A549 (cell line): ENCODE data around the gene SSBP2. TPM values are rescaled to one million over a fixed set of nuclear protein-coding genes. Genes with fewer than 3 reads are reported as not detected.

ENCODE experiments used
- ATAC-seq, 2 experiments: fragments of 200-7000 bp in 1 of 2; fragments of >200 bp in 1 of 2; cut with Nextera tagmentation in 1 of 2; cut with Tn5 transposase in 1 of 2; 3 replicates each; pipeline versions ENCODE4 v1.8.0 to v1.9.1; 2018 to 2020; ENCODE audit warnings: mild to moderate bottlenecking in 1 of 2, moderate library complexity in 1 of 2
- CTCF ChIA-PET: fragments of 300-600 bp; sonication (Branson Sonifier 250); formaldehyde crosslinking; extraction: SDS; loops from one replicate; lab custom pipeline; 2021; ENCODE audit warnings: antibody characterized with exemption, inconsistent platforms; lab: Yijun Ruan, JAX
- POLR2A ChIA-PET: fragments of 350-600 bp; formaldehyde crosslinking; extraction: SDS; loops from one replicate; lab custom pipeline; 2021; ENCODE audit warnings: antibody characterized with exemption, inconsistent platforms; lab: Yijun Ruan, JAX
- DNase-seq, 2 experiments: peaks; one replicate each; pipeline versions ENCODE4 v3.0.0 to v3.0.0-alpha.2; 2011 to 2016; ENCODE audit warnings: low read depth in 1 of 2, low spot score in 1 of 2
- FAIRE-seq: peaks from 2 replicates; lab custom pipeline; 2011; peaks lifted over from hg19 to GRCh38; lab: Jason Lieb, UNC
- H3K27ac ChIP-seq, 2 experiments: fragments of >200 bp; sonication (Bioruptor Twin); formaldehyde crosslinking; 3 replicates each; pipeline ENCODE4 v1.5.1; 2016 to 2017
- H3K4me1 ChIP-seq: fragments of >200 bp; sonication (Bioruptor Twin); formaldehyde crosslinking; 3 replicates; pipeline ENCODE4 v1.6.1; 2016
- H3K4me2 ChIP-seq: fragments of >200 bp; sonication (Bioruptor Twin); formaldehyde crosslinking; 3 replicates; pipeline ENCODE4 v1.6.1; 2016
- H3K4me3 ChIP-seq: fragments of >200 bp; sonication (Bioruptor Twin); formaldehyde crosslinking; 3 replicates; pipeline ENCODE4 v1.5.1; 2016
- H3K9me3 ChIP-seq: fragments of >200 bp; sonication (Bioruptor Twin); formaldehyde crosslinking; 3 replicates; pipeline ENCODE4 v1.6.1; 2016
- BHLHE40 ChIP-seq: IDR thresholded peaks from 2 replicates; pipeline ENCODE4 v1.6.1; 2012; ENCODE audit warnings: low read depth, low read length, inconsistent platforms
- CHD2 ChIP-seq: fragments of 150-350 bp; IDR thresholded peaks from 2 replicates; pipeline ENCODE4 v1.6.1; 2014; ENCODE audit warnings: low read length; ENCODE audit not compliant: partially characterized antibody
- ELK1 ChIP-seq: fragments of 150-350 bp; IDR thresholded peaks from 2 replicates; pipeline ENCODE4 v1.6.1; 2014; ENCODE audit warnings: low read depth, mild to moderate bottlenecking, low read length
- HEYL ChIP-seq: fragments of 250-450 bp; sonication (Bioruptor Pico); IDR thresholded peaks from 2 replicates; pipeline ENCODE4 v1.8.0; 2021; ENCODE audit warnings: mild to moderate bottlenecking, moderate library complexity
- HOXB13 ChIP-seq: fragments of 250-450 bp; sonication (Bioruptor Pico); IDR thresholded peaks from 2 replicates; pipeline ENCODE4 v1.5.0; 2020; ENCODE audit warnings: low read depth, mild to moderate bottlenecking, moderate library complexity
- JUN ChIP-seq, 2 experiments: fragments of >200 bp; sonication (Bioruptor Twin); formaldehyde crosslinking; IDR thresholded peaks; 2 replicates in 1 of 2; 3 replicates in 1 of 2; pipeline ENCODE4 v1.6.1; 2016 to 2017
- KDM5A ChIP-seq: fragments of 200-600 bp; sonication (generic); IDR thresholded peaks from 2 replicates; pipeline ENCODE4 v1.6.1; 2016; ENCODE audit warnings: antibody characterized with exemption, mild to moderate bottlenecking
- SREBF2 ChIP-seq: fragments of 450-650 bp; IDR thresholded peaks from 2 replicates; pipeline ENCODE4 v1.6.1; 2014; ENCODE audit warnings: mild to moderate bottlenecking, moderate library complexity
- USF2 ChIP-seq: fragments of 450-650 bp; IDR thresholded peaks from 2 replicates; pipeline ENCODE4 v1.6.1; 2014; ENCODE audit warnings: antibody characterized with exemption
- ZC3H11A ChIP-seq: fragments of 450-650 bp; IDR thresholded peaks from 2 replicates; pipeline ENCODE4 v1.6.1; 2014; ENCODE audit warnings: antibody characterized with exemption, mild to moderate bottlenecking
- WGBS: methylation state at CpG from one replicate; pipeline ENCODE4 v1.1.6; 2017; ENCODE audit errors: missing lambda C conversion rate; 5-methylcytosine and 5-hydroxymethylcytosine counted together
- polyA plus RNA-seq, 4 experiments: library from polyadenylated mRNA; depleted of rRNA in 3 of 4; stranded (reverse); fragments of >200 nt; fragmentation: RNase III in 1 of 4; extraction: RNeasy Plus Mini Kit Qiagen cat#74134 plus additional on column Dnase treatment in 1 of 4; gene quantifications; 2 replicates in 3 of 4; 3 replicates in 1 of 4; pipeline ENCODE4 v1.2.3, GENCODE V29; 2011 to 2017
- TF ChIP-seq, protein P1 (sequence below): fragments of >200 bp; sonication (Bioruptor Twin); formaldehyde crosslinking; IDR thresholded peaks from 3 replicates; pipeline ENCODE4 v1.5.1; 2016
- TF ChIP-seq, protein P2 (sequence below): fragments of 250-450 bp; sonication (Bioruptor Pico); IDR thresholded peaks from 2 replicates; pipeline ENCODE4 v1.5.0; 2021; ENCODE audit warnings: mild to moderate bottlenecking, moderate library complexity, borderline replicate concordance

Gene SSBP2
- polyA plus RNA-seq, 2 of the 4 experiments (the other 2 are of a cell fraction): 4.5 to 14.2 TPM

DNA sequence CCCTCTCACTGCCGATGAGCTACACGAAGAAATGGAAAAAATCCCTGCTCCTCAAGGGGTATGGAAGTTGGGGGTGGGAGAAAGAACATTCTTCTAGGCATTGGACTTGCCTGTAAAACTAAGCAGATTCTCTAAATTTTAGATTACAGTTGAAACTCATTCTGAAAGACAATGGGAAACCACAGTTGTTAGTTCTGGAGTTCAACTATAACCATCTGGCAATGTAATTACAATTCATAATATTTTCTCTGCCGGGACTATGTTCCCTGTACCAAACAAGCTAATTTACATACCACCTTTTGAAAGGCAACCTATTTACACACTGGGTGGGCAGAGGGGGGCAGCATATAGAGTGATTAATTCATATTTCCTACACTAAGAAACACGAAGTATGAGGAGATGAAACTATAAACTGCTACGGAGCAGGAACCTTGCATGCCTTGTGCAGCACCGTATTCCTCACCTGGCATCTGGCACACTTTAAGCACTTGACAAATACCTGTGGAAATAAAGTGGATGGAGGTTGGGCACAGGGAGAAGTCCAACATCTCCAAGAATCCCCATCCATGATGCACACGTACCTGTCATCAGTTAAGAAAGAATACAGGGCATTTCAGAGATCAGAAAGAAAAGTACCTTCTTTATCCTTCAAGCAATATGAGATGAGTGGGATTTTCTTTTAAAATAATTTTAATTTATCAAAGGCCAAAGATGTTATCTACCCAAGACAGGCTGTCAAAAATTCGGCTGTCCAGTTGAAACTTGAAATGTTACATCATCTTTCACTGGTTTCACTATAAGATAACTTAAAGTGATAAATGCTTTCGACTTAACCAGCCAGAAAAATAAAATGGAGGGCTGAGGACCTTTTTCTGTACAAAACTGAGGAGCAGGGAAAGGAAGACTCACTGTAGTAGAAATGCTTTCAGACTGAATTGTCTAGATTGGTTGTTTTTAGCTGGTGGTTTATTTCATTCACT lies 54.2 kb downstream of the SSBP2 start (continued):
- TF ChIP-seq CHD2 (no peak), HOXB13 (CRISPR knock-in tag) (no peak), ZC3H11A (no peak), SREBF2 (no peak), KDM5A (no peak), HEYL (CRISPR knock-in tag) (no peak), BHLHE40 (no peak)
- TF ChIP-seq, all 56 proteins: peak for 0

- 68% methylated on average over 2 of the region's 2 CpGs for WGBS
- no peak for DNase-seq
- POLR2A ChIA-PET: no interaction called here
Observed at GRCh38 chr5:81694726-81695125, 56.2 kb downstream of the SSBP2 start.

More at GRCh38 chr5:81694726-81695125, 56.2 kb downstream of the SSBP2 start:
- H3K4me2 ChIP-seq: no peak overlapping the region
- FAIRE-seq (no peak), ATAC-seq (no peak)
- H3K27ac ChIP-seq: no peak overlapping the region
- no peaks in the 10 kb centered on the region for H3K4me1 ChIP-seq
- TF ChIP-seq ELK1 (no peak), USF2 (no peak), JUN (IDR thresholded peaks at IDR 0.05) (no peak), KDM5A (no peak)
- TF ChIP-seq, protein P1, sequence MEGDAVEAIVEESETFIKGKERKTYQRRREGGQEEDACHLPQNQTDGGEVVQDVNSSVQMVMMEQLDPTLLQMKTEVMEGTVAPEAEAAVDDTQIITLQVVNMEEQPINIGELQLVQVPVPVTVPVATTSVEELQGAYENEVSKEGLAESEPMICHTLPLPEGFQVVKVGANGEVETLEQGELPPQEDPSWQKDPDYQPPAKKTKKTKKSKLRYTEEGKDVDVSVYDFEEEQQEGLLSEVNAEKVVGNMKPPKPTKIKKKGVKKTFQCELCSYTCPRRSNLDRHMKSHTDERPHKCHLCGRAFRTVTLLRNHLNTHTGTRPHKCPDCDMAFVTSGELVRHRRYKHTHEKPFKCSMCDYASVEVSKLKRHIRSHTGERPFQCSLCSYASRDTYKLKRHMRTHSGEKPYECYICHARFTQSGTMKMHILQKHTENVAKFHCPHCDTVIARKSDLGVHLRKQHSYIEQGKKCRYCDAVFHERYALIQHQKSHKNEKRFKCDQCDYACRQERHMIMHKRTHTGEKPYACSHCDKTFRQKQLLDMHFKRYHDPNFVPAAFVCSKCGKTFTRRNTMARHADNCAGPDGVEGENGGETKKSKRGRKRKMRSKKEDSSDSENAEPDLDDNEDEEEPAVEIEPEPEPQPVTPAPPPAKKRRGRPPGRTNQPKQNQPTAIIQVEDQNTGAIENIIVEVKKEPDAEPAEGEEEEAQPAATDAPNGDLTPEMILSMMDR: no peak
- TF ChIP-seq, protein P2, sequence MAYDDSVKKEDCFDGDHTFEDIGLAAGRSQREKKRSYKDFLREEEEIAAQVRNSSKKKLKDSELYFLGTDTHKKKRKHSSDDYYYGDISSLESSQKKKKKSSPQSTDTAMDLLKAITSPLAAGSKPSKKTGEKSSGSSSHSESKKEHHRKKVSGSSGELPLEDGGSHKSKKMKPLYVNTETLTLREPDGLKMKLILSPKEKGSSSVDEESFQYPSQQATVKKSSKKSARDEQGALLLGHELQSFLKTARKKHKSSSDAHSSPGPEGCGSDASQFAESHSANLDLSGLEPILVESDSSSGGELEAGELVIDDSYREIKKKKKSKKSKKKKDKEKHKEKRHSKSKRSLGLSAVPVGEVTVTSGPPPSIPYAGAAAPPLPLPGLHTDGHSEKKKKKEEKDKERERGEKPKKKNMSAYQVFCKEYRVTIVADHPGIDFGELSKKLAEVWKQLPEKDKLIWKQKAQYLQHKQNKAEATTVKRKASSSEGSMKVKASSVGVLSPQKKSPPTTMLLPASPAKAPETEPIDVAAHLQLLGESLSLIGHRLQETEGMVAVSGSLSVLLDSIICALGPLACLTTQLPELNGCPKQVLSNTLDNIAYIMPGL (CRISPR knock-in tag): no peak
- CTCF ChIA-PET: no interaction called here
- H3K4me3 ChIP-seq: no peak overlapping the region
- no peaks in the 10 kb centered on the region for H3K9me3 ChIP-seq
